HG03575 (cell line): ENCODE data around the gene SGF29.
"Not testable (repeated sequence)": the region's sequence is repeated elsewhere in the genome, so short reads cannot be mapped to it uniquely, and the experiment has no call there.

Source experiments
- ATAC-seq: cut with Tn5 transposase; IDR thresholded peaks from one replicate; pipeline ENCODE4 v1.9.1; 2021; ENCODE audit not compliant: unreplicated experiment, insufficient number of reproducible peaks, low FRiP score; ENCODE audit errors: extremely low read depth

Gene SGF29

GRCh38 chr16:28558456-28558855 lies 4.7 kb downstream of the SGF29 start:
- no peak for ATAC-seq

GRCh38 chr16:28561557-28562187 lies 8.0 kb downstream of the SGF29 start:
- no peak for ATAC-seq

- ATAC-seq: no peak
Observed at GRCh38 chr16:28562199-28562598, 8.5 kb downstream of the SGF29 start.

- no peak for ATAC-seq
Observed at GRCh38 chr16:28563218-28563617, 9.5 kb downstream of the SGF29 start.

GRCh38 chr16:28566233-28566925 lies 12.7 kb downstream of the SGF29 start:
- ATAC-seq: not testable (repeated sequence)

- ATAC-seq: no peak
Observed at GRCh38 chr16:28567292-28567691, 13.6 kb downstream of the SGF29 start.

GRCh38 chr16:28569021-28569420 lies 15.3 kb downstream of the SGF29 start:
- ATAC-seq: no peak

GRCh38 chr16:28569968-28570752 lies 16.4 kb downstream of the SGF29 start:
- no peak for ATAC-seq

- no peak for ATAC-seq
Observed at GRCh38 chr16:28572696-28573510, 19.2 kb downstream of the SGF29 start.

GRCh38 chr16:28573738-28574718 lies 20.3 kb downstream of the SGF29 start:
- ATAC-seq: no peak

- ATAC-seq: no peak
Observed at GRCh38 chr16:28574925-28575324, 21.2 kb downstream of the SGF29 start.

- no peak for ATAC-seq
Observed at GRCh38 chr16:28575446-28576109, 21.9 kb downstream of the SGF29 start.

GRCh38 chr16:28580726-28581315 lies 27.1 kb downstream of the SGF29 start:
- ATAC-seq: no peak

- ATAC-seq: no peak
Observed at GRCh38 chr16:28585674-28586073, 32.0 kb downstream of the SGF29 start.

GRCh38 chr16:28586466-28586865 lies 32.7 kb downstream of the SGF29 start:
- ATAC-seq: no peak

GRCh38 chr16:28587386-28587785 lies 33.7 kb downstream of the SGF29 start:
- no peak for ATAC-seq

- ATAC-seq: no peak
Observed at GRCh38 chr16:28589069-28589468, 35.3 kb downstream of the SGF29 start.
